Astrocyte of the spinal cord (primary cell): ENCODE results near the gene SYT6.

Experiments used
- DNase-seq: peaks from one replicate; pipeline ENCODE4 v3.0.0; 2011; ENCODE audit warnings: low read depth, low spot score
- H3K4me3 ChIP-seq: 2 replicates; pipeline ENCODE4 v1.5.1; 2011; ENCODE audit warnings: low read depth, mild to moderate bottlenecking, low read length, moderate library complexity
- in situ Hi-C: cut with HindIII; loops from 2 replicates; pipeline ENCODE4 v1.10.0; 2017; ENCODE audit warnings: low sequenced_read_pairs
- TF ChIP-seq, protein P1 (sequence below): IDR thresholded peaks from 2 replicates; pipeline ENCODE4 v1.5.1; 2012; ENCODE audit warnings: low read depth, mild to moderate bottlenecking, low read length, inconsistent platforms

Gene SYT6

DNA sequence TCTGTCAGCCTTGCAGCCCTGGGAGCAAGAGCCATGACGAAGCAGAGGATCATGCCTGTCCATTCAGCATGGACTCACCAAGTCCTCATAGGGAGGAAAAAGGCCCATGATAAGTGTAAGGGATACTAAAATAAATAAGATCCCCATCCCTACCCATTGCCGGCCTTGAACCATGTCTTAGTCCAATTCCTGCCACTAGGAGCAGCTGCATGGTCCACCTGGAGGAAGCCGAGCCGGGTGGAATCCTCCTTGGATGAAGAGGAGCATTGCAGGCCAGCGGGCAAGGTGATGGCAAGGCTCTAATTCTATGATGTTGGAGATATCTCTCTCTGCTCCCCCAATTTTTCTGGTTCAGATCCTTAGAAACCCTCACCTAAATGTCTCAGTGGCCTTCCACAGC, 38.7 kb upstream of the SYT6 start:
- H3K4me3 ChIP-seq: no peak overlapping the region
- TF ChIP-seq, protein P1, sequence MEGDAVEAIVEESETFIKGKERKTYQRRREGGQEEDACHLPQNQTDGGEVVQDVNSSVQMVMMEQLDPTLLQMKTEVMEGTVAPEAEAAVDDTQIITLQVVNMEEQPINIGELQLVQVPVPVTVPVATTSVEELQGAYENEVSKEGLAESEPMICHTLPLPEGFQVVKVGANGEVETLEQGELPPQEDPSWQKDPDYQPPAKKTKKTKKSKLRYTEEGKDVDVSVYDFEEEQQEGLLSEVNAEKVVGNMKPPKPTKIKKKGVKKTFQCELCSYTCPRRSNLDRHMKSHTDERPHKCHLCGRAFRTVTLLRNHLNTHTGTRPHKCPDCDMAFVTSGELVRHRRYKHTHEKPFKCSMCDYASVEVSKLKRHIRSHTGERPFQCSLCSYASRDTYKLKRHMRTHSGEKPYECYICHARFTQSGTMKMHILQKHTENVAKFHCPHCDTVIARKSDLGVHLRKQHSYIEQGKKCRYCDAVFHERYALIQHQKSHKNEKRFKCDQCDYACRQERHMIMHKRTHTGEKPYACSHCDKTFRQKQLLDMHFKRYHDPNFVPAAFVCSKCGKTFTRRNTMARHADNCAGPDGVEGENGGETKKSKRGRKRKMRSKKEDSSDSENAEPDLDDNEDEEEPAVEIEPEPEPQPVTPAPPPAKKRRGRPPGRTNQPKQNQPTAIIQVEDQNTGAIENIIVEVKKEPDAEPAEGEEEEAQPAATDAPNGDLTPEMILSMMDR: no peak
- in situ Hi-C loops: no loop called here
- DNase-seq: no peak

DNA sequence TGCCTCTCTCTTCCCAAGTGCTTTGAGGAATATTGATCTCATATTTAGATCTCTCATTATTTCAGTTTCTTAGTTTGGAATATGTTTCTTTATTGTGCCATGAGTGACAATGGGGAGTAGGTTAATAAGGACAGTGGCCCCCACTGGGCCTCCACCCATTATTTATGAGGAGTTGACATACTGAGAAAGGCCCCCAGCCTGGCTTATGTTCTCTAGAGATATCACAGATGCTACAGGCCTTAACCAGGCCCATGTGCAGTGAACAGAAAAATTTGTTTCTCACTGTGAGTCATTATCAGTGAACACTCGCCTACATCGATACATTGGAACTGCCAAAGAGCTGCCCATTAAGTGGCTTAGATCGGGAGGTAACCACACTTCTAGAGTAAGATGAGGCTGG, 35.7 kb upstream of the SYT6 start:
- TF ChIP-seq, protein P1: no peak
- in situ Hi-C loops: no loop called here
- DNase-seq: no peak
- H3K4me3 ChIP-seq: no peak overlapping the region

DNA sequence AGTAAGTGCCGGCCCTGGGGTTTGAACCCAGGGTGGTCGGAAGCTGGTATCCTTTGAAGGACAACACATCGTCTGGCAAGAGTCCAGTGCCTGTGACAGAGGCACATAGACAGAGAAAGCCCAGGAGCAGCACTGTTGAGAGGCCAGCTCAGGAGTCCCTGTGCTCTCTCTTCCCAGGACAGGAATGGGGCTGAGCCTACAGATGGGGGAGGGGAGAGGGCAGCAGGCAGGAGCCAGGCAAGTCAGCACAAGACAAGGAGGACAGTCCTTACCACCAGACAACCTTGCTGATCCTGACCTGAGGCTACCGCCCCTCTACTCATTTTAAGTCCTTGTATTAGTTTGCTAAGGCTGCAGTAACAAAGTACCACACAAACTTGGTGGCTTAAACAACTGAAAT, 27.7 kb upstream of the SYT6 start:
- no peak for DNase-seq
- in situ Hi-C loops: no loop called here
- TF ChIP-seq, protein P1: no peak
- no peak overlapping the region for H3K4me3 ChIP-seq

DNA sequence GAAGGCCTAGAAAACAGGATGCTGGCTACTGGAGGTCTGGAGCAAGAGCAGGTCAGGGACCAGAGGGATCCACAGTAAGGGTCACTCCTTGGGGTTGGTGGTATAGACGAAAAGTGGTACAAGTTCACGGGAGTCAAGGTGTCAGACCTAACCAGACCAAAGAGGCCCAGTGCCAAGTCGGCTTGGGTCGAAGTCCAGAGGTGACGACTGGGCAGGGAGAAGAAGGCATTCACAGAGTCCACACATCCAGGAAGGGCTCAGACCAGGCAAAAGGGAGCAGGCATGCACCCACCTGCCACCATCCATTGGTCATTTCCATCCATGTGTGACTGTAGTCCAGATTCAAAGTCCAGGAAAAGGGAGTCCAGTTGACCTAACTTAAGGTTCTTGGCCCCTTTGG, 27.1 kb upstream of the SYT6 start:
- DNase-seq: no peak
- no peak overlapping the region for H3K4me3 ChIP-seq
- TF ChIP-seq, protein P1: no peak
- in situ Hi-C loops: no loop called here

DNA sequence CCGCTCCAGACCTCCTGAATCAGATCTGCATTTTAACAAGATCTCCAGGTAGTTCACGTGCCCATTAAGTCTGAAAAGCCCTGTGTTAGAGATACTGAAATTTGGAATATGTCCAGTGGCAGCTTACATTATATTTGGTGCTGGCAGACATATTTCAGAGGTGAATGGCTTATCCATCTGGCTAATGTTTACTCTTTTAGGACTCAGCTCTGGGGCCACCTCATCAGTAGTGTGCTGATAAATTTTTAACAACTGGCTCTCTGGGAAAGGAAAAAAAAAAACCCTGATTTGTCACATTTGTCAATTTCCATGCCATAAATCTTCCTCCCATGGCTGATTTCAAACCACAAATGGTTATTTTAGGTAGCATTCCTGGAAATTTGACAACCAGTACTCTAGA, 25.3 kb upstream of the SYT6 start:
- TF ChIP-seq, protein P1: no peak
- H3K4me3 ChIP-seq: no peak overlapping the region
- in situ Hi-C loops: no loop called here
- no peak for DNase-seq

DNA sequence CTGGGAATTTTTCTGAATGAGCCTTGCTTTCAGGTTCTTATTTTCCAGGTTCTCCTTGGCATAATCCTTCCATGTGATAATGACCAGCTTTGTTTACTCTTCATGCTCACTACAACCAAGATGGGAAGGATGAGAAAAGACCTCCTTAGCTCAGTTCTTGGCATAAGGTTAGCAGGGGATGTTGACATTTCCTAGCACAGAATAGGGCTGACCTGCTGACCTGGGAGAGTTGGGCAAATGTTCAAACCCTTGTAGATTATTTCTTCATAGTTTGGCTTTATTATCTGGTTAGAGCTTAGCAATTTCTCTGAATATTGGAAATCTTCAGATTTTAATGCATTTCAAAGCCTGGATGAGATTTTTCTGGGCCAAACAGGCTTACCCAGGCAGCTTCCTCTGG, 23.6 kb upstream of the SYT6 start:
- TF ChIP-seq, protein P1: no peak
- DNase-seq: no peak
- no peak overlapping the region for H3K4me3 ChIP-seq
- in situ Hi-C loops: no loop called here

DNA sequence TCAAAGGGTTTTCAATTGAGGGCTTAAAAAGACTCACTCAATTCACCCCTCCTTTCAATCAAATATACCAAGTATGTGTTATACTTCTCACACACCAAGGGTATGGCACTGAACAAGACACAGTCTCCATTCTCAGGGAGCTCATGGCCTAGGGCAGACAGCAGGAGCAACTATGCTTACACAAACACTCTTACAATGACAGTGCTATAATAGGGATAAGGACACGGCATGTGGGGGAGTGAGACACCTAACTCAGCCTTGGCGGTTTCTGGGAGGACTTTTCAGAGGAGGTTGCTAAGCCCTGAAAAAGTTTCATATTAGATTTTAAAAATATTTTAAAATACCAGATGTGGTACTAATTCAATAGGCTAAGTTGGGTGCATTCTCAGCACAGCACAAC, 22.7 kb upstream of the SYT6 start:
- no peak for DNase-seq
- TF ChIP-seq, protein P1: no peak
- in situ Hi-C loops: no loop called here
- no peak overlapping the region for H3K4me3 ChIP-seq
